ENCODE measurements around the gene DUSP5.
"Not testable (repeated sequence)": the region's sequence is repeated elsewhere in the genome, so short reads cannot be mapped to it uniquely, and the experiment has no call there.

The DUSP5 gene

GRCh38 chr10:110497438-110498086 lies at the start of gene DUSP5:
Gene DUSP5, plus strand, starts transcription at chr10:110497907. Its CDS starts 215 bp downstream, at chr10:110498122.
- intact Hi-C loops (cut with DNase I), result loop anchor here (1.0 kb wide), 1 partner anchor 186 kb away; no protein-coding TSS in a partner anchor
- DNase-seq, result peak; percentile 81 to 99 (median 92)

DNA sequence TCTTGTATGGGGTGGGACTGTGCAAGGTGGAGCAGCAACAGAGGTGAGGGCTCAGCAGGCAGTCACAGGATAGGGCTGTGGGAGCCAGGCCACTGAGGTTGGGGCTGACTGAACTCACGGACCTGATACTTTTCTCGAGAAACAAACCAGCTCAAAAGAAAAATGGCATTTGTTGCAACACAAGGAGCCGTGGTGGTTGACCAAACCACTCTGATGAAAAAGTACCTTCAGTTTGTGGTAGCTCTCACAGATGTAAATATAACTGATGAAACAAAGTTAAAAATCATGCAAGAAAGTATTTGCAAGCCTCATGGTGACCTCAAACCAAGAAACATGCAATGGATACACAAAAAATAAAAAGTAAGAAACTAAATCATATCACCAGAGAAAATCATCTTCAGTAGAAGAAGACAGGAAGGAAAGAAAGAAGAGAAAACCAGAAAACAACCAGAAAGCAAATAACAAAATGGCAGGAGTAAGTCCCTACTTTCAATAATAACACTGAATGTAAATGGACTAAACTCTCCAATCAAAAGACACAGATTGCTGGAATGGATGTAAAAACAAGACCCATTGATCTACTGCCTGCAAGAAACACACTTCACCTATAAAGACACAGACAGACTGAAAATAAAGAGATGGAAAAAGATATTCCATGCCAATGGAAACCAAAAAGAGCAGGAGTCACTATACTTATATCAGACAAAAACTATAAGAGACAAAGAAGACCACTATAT lies 48.9 kb upstream of the DUSP5 start:
- peak in 1 of 10 donors; percentile 51 for DNase-seq
- intact Hi-C loops (cut with DNase I), result no loop called here

- intact Hi-C loops (cut with DNase I), result no loop called here
- no peak for DNase-seq
Observed at GRCh38 chr10:110455446-110455845, 42.3 kb upstream of the DUSP5 start.

GRCh38 chr10:110456046-110456445 lies 41.7 kb upstream of the DUSP5 start:
- no peak for DNase-seq
- intact Hi-C loops (cut with DNase I), result no loop called here

DNA sequence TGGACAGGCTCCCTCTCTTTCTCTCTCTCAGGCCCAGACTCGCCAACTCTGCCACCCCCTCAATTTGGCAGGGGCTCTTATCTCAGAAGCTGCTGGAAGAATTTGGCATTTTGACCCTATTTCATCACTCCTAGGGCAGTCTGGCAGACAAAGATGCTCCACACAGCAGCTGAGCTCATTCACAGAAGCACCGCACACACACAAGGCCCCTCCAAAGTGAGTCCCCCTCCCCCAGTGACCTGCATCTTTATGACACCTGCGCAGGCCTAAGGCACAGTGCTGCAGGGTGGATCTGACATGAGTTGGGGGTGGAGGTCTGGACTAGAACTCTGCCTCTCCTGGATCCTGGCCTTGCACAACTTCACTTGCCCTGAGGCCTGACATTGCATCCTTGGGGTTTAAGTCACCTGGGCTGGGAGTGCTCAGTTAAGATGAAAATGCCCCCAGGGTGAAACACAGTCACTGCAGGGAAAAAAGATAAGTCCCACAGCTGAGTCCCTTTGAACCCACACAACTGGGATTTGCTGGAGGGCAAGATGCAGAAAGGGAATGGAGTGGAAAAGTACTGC lies 41.1 kb upstream of the DUSP5 start:
- peak in 1 of 10 donors; percentile 55 for DNase-seq
- intact Hi-C loops (cut with DNase I), result no loop called here

DNA sequence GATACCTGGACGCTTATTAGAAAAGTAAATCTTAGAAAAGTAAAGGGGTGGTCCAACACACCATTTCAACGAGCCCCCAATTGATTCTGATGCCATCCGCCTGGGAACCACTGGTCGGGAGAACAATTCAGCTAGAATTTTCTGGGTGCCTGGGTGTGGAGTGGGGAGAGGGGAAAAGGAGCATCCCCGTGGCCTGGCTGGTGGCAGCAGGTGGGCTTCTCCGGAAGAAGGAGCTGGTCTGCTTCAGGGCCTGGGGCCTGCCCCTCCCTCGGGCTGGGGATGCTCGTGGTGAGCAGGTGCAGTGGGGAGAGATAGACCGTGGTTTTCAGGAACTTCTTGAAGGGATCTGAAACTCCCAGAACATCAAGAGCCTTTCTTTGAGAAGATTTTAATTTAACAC lies 39.9 kb upstream of the DUSP5 start:
- intact Hi-C loops (cut with DNase I), result no loop called here
- DNase-seq, result peak in 1 of 10 donors; percentile 71

DNA sequence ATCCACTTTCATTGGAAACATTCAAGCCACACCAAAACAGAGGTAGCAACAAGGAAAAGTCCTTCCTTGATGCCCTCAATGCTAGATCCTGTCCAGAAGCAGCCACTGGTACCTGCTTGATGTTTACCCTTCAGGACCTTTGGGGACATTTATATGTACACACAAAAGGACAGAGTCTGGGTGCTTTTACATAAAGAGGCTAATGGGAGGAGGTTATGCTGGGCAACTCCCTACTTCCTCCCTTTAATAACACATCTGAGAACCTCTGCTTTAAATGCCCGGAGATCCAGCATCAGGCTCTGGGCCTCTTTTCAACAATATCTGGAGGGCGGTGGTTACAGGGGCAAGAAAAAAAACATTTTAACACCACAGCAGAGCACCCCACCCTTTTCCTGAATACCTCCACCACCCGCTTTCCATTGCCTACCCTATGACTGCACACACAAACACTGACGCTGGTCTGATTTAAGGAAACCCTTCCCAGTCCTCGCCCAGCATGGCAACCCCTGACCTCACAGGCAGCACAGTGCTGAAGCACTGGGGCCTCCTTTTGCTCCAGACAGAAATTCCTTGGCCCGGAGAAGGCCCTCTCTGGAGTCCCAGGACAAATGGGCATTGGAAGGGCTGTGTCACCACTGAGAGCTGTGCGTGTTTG lies 39.3 kb upstream of the DUSP5 start:
- DNase-seq, result peak in 1 of 10 donors; percentile 59
- intact Hi-C loops (cut with DNase I), result no loop called here

DNA sequence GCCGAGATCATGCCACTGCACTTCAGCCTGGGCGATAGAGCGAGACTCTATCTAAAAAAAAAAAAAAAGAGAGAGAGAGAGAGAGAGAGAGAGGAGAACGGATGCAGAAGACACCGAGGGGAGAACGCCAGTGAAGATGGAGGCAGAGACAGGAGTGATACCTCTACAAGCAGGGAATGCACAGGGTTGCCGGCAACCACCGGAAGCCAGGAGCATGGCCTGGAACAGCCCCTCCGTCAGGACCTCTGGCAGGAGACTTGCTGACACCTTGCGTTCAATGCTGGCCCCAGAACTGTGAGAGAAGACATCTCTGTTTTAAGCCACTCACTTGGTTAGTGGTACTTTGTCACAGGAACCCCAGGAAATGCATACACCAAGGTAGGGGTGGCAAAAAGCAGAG lies 38.1 kb upstream of the DUSP5 start:
- intact Hi-C loops (cut with DNase I), result no loop called here
- peak in 1 of 10 donors; percentile 54 for DNase-seq

DNA sequence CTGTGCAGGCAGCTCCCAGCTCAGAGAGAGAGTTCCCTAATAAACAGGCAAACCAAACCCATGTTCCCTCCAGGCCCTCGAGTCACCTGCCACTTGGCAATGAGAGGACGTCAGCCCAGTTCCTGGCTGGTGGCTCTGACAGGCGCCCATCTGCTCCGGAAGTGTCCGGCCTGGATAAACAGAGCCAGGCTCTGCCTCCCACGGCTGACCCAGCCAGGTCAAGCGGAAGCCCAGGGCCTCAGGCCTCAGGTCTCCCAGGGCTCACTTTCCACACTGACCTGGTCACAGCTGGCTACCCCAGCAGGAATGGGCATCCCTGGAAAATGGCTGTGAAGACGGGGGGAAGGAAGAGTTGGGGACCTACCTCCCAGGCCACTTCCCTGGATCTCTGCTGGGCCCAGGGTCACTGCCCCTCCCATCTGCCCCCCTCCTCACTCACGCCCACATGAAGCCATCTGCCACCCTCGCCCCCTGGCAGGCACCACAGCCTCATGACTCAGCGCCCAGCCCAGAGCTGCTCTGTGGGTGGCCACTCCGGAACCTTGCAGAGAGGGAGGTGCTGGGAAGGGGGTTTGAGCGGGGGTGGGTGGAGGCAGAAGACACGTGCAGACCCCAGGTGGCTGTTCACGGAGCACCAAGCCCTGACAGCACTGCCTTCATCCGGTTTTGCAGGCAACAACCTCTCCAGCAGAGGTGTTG lies 37.4 kb upstream of the DUSP5 start:
- intact Hi-C loops (cut with DNase I), result no loop called here
- peak in 1 of 10 donors; percentile 77 for DNase-seq

DNA sequence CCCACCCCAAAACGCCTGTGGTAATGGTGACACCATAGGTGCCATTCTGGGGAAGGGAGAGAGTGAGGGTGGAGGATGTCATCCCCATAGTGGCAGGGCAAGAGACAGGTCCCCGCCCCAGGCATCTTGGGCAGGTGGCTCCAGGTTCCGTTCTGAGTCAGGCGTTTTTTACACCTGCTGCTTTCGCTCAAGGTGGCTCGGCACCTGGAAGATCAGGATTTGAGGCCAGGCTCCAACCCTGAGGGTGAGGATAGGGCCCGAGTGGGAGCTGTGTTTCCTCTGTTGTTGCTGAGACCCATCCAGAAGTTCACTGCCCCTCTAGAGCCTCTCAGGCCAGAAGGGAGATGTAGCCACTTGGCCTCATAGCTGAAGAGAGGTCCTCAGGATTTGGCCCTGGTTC lies 36.6 kb upstream of the DUSP5 start:
- intact Hi-C loops (cut with DNase I), result no loop called here
- peak in 1 of 10 donors; percentile 76 for DNase-seq

DNA sequence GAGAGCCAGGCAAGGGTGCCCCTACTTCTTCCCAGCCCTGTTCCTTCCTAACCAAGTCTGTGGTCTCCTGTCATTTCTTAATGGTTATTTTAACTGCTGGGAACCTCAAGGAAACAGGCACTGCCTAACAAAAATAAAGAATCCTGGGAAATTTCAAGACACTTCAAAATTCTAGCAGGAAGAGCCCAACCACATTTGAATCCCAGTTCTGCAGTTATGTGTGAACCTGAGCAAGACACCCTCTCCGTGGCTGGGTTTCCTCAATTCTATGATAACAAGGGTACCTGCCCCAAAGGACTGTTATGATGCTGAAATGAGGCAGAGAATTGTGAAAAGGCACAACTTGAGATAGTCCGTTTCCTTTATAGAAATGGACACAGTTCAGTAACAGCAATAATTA lies 36.2 kb upstream of the DUSP5 start:
- intact Hi-C loops (cut with DNase I), result no loop called here
- DNase-seq, result no peak

- peak in 1 of 10 donors; percentile 49 for DNase-seq
- intact Hi-C loops (cut with DNase I), result no loop called here
Observed at GRCh38 chr10:110462166-110463095, 35.3 kb upstream of the DUSP5 start.

GRCh38 chr10:110468258-110468657 lies 29.4 kb upstream of the DUSP5 start:
- DNase-seq; intact Hi-C loops (cut with DNase I): not testable (repeated sequence)

DNA sequence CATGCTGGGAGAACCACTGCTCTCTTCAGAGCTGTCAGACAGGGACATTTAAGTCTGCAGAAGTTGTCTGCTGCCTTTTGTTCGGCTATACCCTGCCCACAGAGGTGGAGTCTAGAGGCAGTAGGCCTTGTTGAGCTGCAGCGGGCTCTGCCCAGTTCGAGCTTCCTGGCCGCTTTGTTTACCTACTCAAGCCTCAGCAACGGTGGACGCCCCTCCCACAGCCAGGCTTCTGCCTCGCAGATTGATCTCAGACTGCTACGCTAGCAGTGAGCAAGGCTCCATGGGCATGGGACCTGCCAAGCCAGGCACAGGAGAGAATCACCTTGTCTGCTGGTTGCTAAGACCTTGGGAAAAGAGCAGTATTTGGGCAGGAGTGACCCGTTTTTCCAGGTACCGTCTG lies 27.2 kb upstream of the DUSP5 start:
- intact Hi-C loops (cut with DNase I); DNase-seq: not testable (repeated sequence)

GRCh38 chr10:110471566-110472139 lies 26.1 kb upstream of the DUSP5 start:
- intact Hi-C loops (cut with DNase I), result no loop called here
- DNase-seq, result no peak

- DNase-seq, result peak in 1 of 10 donors; percentile 4
- intact Hi-C loops (cut with DNase I), result no loop called here
Observed at GRCh38 chr10:110474017-110474416, 23.7 kb upstream of the DUSP5 start.

GRCh38 chr10:110474826-110475225 lies 22.9 kb upstream of the DUSP5 start:
- intact Hi-C loops (cut with DNase I), result no loop called here
- peak in 1 of 10 donors; percentile 14 for DNase-seq

GRCh38 chr10:110475722-110476515 lies 21.8 kb upstream of the DUSP5 start:
- intact Hi-C loops (cut with DNase I), result no loop called here
- DNase-seq, result peak in 1 of 10 donors; percentile 22

All from posterior cingulate gyrus (tissue), 11 donors.